GM21576 (cell line): ENCODE measurements around the gene NTM.

Experiments used
- ATAC-seq: cut with Tn5 transposase; IDR thresholded peaks from one replicate; pipeline ENCODE4 v1.9.1; 2021; ENCODE audit warnings: mild to moderate bottlenecking, moderate library complexity; ENCODE audit not compliant: unreplicated experiment

The NTM gene

DNA sequence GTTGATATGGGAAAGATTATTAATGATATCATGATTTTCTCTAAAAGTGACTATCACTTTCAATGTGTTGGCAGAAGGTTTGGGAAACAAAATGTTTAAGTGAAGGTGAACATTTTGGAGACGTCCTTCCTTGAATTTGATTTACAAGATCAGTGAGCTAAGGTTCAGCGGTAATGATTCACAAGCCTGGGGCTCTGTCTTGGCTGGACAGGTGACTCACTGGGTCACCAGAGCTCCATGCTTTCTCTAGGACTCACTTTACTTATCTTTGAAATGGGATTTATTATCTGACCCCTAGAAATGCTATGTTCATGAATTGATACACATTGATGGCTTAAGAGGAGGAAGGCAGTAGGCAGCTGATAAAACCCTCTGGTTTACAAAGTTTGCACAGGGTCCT lies 437.5 kb downstream of the NTM start:
- ATAC-seq, result no peak

DNA sequence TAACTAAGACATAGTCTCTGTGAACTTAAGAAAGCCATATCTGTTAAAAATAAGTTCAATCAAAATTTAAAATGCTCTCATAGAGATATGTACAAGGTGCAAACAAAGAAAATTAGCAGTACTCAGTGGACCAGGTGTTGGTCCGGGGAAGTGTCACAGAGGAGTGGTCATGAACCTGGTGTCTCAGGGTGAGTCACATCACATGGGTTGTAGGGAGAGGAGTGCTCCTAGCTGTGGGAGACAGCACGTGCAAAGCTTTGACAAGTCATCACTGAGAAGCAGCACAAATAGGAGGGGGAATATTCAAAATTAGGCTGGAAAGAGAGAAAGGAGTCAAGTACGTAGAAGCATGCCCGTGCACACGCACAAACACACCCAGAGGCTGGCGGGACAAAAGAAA lies 438.1 kb downstream of the NTM start:
- ATAC-seq, result no peak

DNA sequence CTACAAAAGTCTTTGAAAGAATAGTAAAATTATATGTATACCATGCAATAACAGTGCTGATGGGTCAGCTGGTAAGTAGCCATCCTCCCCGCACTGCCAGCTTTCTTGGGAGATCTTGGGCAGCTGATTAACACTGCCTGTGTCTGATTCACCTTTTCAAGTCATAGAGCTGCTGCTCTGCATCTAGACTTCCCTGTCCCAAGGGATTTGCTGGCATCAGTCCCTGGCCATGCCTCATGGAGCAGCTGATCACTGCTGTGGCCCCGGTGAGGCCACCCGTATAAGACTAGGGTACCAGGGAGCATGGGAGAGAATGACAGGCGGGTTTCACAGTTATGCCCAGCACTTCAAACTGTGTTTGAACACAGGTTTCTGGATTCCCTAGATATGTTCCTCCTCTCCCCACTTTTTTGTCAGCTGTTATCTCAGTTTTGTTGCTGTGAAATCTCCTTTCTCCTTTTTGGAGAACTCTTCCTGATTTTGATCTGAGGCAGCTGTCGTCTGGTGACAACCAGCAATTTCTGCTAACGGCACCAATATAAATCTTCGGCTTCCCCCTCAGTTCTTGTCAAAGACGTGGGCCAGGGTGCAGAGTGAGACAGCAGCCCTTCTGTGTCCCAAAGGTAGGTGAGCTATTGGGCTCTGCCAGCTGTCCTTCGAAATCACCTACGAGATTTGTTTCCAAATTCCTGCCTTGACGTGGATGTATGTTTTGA lies 438.9 kb downstream of the NTM start:
- no peak for ATAC-seq

DNA sequence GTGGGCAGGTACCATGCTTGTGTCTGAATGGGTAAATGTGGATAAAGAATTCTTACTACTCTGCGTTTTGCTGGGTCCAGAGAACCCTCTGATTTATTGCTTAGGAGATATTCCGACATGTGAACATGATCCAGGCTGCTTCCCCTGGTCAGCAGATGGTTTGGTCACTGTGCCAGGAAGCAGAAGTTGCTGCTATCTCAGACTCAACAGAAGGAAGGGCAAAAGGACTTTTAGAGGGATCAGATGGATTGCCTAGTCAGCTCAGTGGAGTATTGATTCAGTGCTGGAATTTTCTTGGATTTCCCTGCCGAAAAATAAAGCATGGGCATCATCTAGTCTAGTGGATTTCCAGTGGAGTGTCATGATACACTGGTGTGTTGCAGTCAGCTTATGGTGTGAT lies 440.1 kb downstream of the NTM start:
- ATAC-seq, result no peak

DNA sequence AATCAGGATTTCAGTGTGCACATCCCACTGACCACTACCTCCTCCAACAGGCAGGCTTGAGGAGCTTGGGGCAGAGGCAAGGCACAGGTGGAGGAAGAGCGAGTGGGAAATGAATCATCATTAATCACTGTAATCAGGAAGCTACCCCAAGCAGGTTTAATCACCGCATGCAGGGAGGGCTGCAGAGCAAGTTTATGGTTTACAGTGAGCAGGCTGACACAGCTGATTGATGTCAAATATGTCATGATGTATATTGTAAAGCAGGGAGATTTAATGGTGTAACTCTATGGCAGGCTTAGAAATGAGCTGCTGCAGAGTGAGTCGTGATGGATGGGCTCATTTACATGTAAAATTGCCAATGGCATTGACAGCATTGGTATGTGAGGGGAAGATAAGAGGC lies 441.0 kb downstream of the NTM start:
- no peak for ATAC-seq

DNA sequence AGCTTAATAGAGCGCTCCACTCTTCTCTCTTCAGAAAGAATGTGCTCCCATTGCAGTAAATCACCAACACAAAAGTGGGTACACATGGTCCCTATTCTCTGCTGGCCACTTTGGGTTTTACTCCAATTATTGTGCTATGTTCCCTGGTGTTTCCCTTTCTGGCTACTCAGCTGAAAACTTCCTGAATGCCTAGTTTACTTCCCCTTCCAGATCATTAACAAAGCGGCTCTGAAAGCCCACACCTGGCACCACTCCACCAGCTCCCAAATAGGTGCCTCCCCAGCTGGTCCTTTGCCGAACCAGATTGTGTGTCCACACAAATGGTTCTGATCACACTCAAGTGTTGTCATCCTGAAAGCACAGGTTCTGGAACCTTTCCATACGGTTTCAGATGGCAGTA lies 443.7 kb downstream of the NTM start:
- ATAC-seq, result no peak

DNA sequence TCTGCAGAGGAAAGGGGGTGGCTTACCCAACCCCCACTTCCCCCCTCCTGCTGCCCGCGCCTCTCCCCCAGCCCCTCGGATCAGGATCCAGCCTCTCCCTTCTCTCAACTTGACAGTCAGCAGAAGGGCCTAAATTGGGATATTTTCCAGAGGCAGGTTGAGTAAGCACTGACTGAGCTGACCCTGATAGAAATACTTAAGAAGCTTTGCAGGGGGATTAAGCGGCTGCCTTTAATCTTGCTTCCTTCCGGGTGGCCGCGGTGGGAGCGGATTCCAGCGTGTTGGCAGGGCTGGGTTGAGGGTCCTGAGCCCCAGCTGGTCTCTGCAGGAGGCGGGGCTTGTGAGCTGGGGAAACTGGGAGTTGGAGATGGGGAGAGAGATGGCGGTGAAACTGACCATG lies 445.2 kb downstream of the NTM start:
- ATAC-seq, result no peak

DNA sequence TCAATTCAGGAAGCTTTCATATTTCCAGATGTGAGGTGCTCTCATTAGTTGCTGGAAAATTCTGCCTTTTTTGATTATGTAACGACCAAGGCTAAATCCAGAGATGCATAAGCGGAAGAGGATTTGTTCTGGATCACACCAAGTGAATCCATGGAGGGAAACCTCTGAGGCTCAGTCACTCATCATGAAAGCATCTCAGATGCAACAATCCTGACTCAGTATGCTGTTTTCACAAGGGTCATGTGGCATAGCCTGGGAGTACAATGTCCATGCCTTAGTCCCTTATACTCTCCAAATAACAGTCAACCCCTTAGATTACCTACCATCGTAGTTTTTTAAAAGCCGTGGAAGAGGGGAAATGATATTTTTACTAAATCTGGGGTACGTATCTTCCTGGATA lies 445.6 kb downstream of the NTM start:
- ATAC-seq, result no peak

DNA sequence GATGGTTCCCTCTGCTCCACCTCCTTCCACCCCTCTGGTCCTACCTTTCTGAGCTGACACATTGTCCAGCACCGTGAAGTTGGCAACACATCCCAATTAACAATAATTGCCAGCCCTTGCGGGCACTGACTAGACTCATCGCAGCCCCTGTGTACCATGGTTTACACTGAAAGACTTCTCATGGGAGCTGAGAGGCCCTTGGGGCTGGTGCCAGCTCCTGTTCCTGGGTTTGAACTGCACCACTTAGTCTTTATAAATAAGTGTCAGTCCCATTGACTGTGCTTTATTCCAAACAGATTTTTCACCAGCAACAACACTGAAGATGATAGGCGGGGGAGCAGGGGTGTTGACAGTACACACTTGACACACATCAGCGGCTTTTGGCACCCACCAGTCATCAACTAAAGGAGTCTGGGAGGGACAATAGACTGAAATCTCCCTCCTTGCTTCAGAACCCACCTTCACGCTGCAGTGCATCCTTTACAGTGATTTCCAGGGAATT lies 447.3 kb downstream of the NTM start:
- ATAC-seq, result no peak

DNA sequence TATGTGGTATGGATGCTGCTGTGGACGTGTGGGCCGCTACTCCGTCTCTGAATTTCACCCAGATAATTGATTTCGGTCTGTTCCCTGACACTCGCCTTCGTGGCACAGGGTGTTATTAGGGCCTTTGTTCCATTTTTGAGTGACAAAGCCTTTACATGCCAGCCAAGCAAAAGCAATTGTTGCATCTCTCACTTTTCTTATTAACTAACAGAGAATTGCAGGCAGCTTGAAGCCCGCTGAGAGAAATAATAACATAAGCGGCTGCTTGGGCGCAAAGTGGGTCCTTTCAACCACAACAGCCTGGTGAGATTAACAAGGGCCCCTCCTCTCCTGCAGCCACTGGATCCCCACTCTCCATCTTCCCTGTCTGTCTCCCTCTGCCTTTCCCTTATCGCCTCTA lies 449.4 kb downstream of the NTM start:
- ATAC-seq, result no peak

DNA sequence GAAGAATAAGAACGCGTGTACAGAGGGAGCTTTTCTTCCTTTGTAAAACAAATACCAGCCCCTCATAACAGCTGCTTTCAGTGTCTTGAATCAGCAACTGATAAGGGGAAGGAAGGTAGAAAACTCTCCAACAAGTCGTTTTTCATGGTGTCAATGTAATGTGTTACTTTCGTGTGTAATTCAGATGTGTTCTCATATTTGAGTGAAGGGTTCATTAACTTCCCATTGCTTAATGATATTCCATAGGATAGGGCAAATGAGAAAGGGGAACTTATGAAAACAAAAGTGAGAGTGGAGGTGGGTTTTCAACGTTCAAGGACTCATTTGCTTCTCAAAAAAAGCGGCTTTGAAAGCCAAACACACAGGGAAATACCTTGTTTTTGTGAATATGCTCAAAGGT lies 452.1 kb downstream of the NTM start:
- ATAC-seq, result no peak

DNA sequence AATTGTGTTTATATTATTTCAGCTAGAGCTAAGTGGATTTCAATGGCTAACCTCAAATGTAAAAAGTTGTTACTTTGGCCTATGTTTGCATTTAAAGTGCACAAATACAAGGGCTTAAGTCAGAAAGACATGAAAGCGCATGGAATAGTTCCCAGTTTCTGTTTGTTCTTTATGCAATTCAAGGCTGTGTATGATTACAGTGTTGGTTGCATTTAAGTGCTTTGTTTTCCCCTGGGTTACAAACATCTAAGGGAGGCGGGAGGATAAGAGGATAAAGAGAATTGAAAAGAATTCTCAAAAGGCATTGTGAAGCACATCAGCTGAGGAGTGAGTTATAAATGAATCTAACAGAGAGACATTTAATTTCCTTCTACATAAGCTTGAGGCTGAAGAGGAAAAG lies 453.4 kb downstream of the NTM start:
- no peak for ATAC-seq

DNA sequence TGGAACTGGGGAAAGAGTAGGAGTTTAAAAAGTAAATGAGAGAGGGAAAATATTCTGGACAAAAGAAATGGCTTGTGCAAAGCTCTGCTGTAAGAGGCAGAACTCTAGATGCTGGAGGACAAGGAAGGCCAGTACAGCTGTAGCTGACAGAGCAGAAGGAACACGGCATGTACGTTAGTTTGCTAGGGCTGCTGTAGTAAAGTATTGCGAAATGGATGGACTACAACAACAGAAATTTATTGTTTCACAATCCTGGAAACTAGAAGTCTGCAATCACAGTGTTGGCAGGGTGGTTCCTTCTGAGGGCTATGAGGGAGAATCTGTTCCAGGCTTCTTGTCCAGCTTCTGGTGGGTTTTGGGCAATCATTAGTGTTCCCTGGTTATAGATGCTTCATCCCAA lies 454.4 kb downstream of the NTM start:
- no peak for ATAC-seq

DNA sequence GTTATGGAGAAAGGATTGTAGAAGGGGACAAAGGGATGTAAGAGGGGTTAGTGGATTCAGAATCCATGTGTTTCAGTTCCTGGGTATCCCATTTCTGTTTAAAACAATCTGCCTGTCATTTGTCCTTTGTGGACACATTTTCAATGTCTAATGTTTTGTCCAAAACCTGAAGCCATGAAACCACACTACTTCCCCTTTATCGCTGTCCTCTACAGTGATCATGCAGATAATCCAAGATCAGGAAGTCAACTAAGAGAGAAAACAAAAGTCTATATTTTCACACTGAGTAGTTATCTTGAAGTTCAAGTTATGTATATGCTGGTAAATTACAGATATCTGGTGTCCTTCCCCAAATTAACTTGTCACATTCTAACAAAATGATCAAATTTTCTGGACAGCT lies 457.0 kb downstream of the NTM start:
- ATAC-seq, result no peak

DNA sequence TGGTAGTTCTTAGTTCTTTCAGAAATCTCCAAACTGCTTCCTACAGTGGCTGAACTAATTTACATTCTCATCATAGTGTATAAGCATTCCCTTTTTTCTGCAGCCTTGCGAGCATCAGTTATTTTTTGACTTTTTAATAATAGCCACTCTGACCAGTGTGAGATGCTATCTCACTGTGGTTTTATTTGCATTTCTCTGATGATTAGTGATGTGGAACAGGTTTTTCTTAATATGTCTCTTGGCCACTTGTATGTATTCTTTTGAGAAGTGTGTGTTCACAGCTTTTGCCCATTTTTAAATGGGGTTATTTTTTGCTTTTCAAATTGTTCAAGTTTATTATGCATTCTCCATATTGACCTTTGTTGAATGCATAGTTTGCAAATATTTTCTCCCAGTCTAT lies 459.3 kb downstream of the NTM start:
- no peak for ATAC-seq

DNA sequence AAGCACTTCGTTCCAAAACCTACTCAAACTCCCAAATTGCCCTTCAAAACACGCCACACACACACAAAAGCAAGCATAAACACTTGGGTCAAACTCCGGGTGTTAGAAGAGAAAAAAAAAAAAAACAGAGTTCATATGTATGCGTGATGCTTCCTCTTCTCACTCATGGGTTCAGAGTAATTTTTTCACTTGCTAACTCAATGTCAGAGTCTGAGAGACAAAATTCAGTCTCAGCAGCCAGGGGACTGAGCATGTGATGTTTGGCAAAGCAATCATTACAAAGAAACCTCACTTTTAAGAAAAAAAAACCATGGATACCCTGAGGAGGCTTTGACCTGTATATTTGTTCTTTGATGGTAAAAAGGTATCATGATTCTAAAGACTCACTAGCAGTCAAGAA lies 461.7 kb downstream of the NTM start:
- no peak for ATAC-seq

DNA sequence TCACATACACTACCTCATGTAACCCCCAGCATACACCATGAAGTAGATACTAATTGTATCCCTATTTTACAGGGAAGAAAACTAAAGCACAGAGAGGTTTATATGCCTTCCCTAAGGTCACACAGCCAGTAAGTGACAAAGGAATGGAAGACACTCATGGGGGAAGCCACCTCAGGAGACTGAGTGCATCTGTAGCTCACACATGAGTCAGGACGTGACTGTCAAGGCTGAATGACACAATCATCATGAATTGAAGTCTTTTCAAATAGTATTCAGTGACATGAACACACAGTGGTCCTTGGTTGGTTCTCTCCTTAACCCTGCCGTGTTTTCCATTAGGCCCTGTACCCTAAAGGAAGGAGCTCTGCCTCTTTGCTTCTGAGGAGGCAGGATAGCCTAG lies 463.0 kb downstream of the NTM start:
- ATAC-seq, result no peak

DNA sequence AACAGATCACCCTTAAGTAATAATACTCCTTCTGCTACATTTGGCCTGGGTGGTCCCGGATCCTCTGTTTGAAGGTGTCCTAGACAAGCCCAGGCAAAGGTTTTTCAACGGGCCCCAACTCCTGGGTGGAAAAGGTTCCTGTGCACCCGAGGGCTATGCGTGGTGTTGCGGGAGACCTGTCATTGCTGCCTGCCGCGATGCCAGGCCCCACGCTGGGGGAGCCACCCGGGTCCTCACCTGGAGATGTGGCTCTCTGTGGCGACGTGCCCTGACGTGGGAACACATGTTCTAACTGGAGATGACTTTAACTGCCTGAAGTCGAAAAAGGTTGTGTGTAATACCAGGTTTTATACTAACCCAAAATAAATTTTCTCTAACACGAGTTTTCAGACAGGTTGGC lies 467.1 kb downstream of the NTM start:
- ATAC-seq, result no peak

DNA sequence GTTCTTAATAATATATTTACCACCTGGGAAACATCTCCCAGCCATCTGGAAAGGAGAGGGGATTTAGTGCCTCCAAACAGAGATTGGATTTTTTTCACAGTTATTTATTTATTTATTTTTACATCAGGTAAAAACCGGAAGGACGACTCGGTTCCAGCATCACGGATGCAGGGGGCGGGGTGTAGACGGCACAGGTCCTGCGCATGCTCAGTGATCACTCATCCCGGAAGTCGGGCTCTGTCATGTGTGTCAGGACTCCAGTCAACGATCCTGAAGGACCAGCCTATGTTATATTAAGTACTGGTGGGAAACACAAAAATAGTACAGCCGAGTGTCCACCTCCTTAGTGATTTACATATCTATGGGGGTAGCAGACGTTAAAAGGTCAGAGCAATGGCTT lies 467.6 kb downstream of the NTM start:
- no peak for ATAC-seq

DNA sequence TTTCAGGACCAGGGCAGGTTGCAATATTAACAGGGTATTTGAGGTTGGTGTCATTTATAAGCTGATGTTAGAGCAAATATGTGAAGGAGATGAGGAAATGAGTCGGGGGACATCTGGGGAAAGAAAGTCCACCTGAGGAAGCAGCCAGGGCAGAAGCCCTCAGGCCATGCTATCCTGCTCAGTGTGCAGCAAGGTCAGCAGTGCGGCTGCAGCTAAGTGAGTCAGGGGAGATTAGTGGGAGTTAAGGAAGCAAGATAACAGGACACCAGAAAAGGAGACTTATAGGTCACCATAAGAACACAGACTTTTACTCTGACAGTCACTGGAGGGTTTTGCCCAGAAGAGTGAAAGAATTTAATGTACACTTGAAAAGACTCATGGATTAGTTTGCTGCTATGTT lies 468.9 kb downstream of the NTM start:
- ATAC-seq, result no peak

DNA sequence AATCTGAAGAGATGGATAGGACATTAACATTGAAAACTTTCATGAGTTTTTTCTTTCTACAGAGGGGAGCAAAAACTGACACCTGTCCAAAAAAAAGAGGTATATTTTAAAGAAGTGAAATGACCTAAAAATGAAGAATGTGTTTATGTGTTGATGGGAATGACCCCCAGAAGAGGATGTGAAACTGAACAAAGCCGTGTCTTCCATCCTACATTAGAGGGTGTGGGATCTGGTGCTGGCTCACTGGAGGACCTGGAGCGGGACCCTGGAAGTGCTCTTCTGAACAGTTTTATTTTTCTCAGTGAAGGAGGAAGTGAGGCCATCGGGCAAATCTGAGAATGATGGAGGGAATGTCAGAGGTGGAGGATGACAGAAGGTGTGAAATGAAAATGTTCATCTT lies 470.1 kb downstream of the NTM start:
- no peak for ATAC-seq

DNA sequence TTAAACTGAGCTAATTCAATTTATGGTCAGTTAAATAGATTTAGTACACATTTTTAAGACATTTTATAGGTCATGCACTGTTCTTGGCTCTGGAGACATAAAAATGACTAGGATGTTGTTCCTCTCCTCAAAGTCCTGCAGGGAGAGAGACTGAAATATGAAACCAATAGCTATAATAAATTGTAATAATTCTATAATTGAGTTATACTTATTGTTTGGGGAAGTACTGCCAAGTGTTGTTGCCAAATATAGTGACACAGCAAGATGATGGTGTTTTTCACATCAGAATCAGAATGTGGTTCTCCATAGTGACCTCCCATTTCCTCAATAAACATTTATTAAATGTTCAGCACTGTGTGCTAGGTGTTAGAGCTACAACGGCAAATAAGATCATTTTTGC lies 470.6 kb downstream of the NTM start:
- ATAC-seq, result no peak

DNA sequence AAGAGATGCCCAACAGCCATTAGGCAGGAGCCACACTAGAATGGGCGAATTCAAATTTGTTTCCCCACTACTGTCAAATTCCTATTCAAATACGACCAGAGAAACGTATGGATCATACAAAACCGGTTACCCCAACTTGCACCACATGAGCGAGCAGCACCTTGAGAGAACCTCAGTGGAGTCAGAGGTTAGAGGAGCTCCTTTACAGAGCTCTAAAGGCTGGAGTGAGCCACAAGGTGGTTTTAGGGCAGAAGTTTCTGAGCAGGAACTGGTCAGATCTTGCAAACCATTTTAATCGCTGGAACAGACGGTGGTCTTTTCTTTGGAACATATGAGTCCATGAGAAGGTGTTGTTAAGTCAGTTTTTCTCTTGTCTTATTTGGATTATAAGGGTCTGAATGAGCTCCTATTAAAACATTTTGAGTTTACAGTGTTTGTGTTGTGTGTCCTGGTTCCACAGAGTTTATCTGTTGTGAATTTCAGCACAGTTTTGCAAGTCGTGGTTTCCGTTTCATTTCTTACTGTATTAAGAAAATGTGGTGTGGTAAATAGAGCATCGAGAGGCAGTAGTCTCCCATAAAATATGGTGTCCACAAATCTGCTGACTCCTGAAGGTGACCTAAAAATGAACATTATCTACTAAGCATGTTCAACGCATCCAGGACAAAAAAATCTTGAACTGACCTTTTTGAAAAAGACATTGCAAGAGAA lies 471.7 kb downstream of the NTM start:
- no peak for ATAC-seq
